ENCODE measurements around the gene FAM204A. TPM values are rescaled to one million over a fixed set of nuclear protein-coding genes. Genes with fewer than 3 reads are reported as not detected.

Gene FAM204A
- total and polyA plus RNA-seq, 2 experiments from 2014 or later, result 50.8 to 56.6 TPM

- H3K4me1 ChIP-seq (ENCODE audit: insufficient read depth), result no peaks in the 10 kb centered on the region
- H3K36me3 ChIP-seq (replicated peaks; ENCODE audit: insufficient read depth, low read depth), result no peaks in the 10 kb centered on the region
- peaks cover 13% of the 10 kb centered on the region for H3K27me3 ChIP-seq
- no peak overlapping the region for H2AFZ ChIP-seq
- no peak overlapping the region for H3K27ac ChIP-seq
- no peak for DNase-seq (ENCODE audit: low spot score)
- H3K4me2 ChIP-seq, result no peak overlapping the region
- H3K4me3 ChIP-seq, result no peak overlapping the region
- TF ChIP-seq EZH2 (IDR thresholded peaks at IDR 0.05; ENCODE audit: borderline replicate concordance) (no peak), CTCF (IDR thresholded peaks at IDR 0.05; ENCODE audit: poor library complexity) (no peak), EZH2phosphoT487 (IDR thresholded peaks at IDR 0.05; ENCODE audit: low read depth, severe bottlenecking, unreplicated experiment) (no peak)
- no peaks in the 10 kb centered on the region for H3K9me3 ChIP-seq (ENCODE audit: low read depth)
- no peaks in the 10 kb centered on the region for H3K79me2 ChIP-seq
- H3K9me2 ChIP-seq (replicated peaks; ENCODE audit: insufficient read depth), result no peaks in the 10 kb centered on the region
- no peaks in the 10 kb centered on the region for H4K20me1 ChIP-seq (ENCODE audit: insufficient read depth, poor library complexity, severe bottlenecking)
- 90% methylated on average over 9 of the region's 9 CpGs for WGBS (ENCODE audit: low lambda C conversion rate, missing lambda C conversion rate)
These were observed 54.9 kb downstream of the FAM204A start for GRCh38 chr10:118287076-118287806.

DNA sequence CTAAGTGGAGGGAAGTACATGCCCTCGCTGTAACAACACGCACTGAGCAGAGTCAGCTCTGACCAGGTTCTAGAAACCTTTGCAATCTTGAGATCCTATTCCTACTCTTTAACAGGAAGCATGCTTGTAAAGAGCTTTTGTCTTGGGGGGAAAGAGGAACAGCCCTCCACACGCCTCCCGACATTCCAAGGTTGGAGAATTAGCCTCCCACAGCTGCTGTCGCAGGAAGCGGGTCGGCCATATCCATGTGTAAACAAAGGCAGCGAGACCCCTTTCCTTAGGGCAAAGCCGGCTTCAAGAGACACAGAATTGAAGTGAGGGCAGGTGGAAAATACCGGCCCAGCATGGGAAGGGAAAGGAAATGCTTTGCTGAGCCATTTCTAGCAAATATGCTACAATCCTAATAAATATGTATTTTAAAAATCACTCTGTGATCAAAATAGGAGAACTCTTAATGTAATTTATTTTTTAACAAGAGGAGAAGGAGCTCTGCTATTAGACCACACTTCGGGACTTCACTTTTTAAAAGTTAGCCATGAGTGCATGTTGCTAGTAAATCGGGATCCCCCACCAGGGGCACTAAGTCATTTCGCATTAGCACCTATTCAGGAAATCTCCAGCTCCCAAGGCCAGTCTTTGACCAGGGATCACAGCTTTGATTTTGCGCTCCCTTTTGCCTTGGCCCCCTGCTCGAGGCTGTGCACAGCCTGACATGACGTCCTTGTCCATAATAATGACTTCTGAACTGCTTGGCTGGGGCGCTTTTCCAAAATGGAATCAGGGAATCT is 55.9 kb downstream of the FAM204A start:
- no peak for DNase-seq (ENCODE audit: low spot score)
- no peaks in the 10 kb centered on the region for H3K4me1 ChIP-seq (ENCODE audit: insufficient read depth)
- H3K4me2 ChIP-seq, result no peak overlapping the region
- no peak overlapping the region for H2AFZ ChIP-seq
- H3K79me2 ChIP-seq, result no peaks in the 10 kb centered on the region
- WGBS (ENCODE audit: low lambda C conversion rate, missing lambda C conversion rate), result 66% methylated on average over 17 of the region's 17 CpGs
- H3K27ac ChIP-seq, result no peak overlapping the region
- H3K36me3 ChIP-seq (replicated peaks; ENCODE audit: insufficient read depth, low read depth), result no peaks in the 10 kb centered on the region
- peaks cover 13% of the 10 kb centered on the region for H3K27me3 ChIP-seq
- H3K9me3 ChIP-seq (ENCODE audit: low read depth), result no peaks in the 10 kb centered on the region
- no peaks in the 10 kb centered on the region for H3K9me2 ChIP-seq (replicated peaks; ENCODE audit: insufficient read depth)
- H4K20me1 ChIP-seq (ENCODE audit: insufficient read depth, poor library complexity, severe bottlenecking), result no peaks in the 10 kb centered on the region
- TF ChIP-seq CTCF (IDR thresholded peaks at IDR 0.05; ENCODE audit: poor library complexity), result no peak
- no peak for TF ChIP-seq EZH2phosphoT487 (IDR thresholded peaks at IDR 0.05; ENCODE audit: low read depth, severe bottlenecking, unreplicated experiment)
- TF ChIP-seq EZH2 (IDR thresholded peaks at IDR 0.05; ENCODE audit: borderline replicate concordance), result no peak
- no peak overlapping the region for H3K4me3 ChIP-seq

DNA sequence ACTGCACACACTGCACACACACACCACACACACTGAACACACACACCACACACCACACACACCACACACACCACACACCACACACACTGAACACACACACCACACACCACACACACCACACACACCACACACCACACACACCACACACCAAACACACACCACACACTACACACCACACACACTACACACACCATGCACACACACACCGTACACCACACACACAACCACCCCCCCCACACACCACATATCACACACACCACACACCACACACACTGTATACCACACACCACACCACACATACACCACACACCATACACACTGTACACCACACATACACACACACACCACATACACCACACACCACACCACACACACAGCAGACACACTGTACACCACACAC is 59.5 kb downstream of the FAM204A start:
- H3K27ac ChIP-seq, result no peak overlapping the region
- no peaks in the 10 kb centered on the region for H3K4me1 ChIP-seq (ENCODE audit: insufficient read depth)
- no peaks in the 10 kb centered on the region for H3K79me2 ChIP-seq
- H3K36me3 ChIP-seq (replicated peaks; ENCODE audit: insufficient read depth, low read depth), result no peaks in the 10 kb centered on the region
- H3K4me3 ChIP-seq, result no peak overlapping the region
- no peak overlapping the region for H3K4me2 ChIP-seq
- no peak for TF ChIP-seq EZH2phosphoT487 (IDR thresholded peaks at IDR 0.05; ENCODE audit: low read depth, severe bottlenecking, unreplicated experiment)
- TF ChIP-seq CTCF (IDR thresholded peaks at IDR 0.05; ENCODE audit: poor library complexity), result no peak
- no peak for TF ChIP-seq EZH2 (IDR thresholded peaks at IDR 0.05; ENCODE audit: borderline replicate concordance)
- no peak for DNase-seq (ENCODE audit: low spot score)
- H2AFZ ChIP-seq, result no peak overlapping the region
- H4K20me1 ChIP-seq (ENCODE audit: insufficient read depth, poor library complexity, severe bottlenecking), result no peaks in the 10 kb centered on the region
- WGBS (ENCODE audit: low lambda C conversion rate, missing lambda C conversion rate), result no CpG with 5 or more reads among the region's 1 CpG
- no peaks in the 10 kb centered on the region for H3K9me2 ChIP-seq (replicated peaks; ENCODE audit: insufficient read depth)
- H3K9me3 ChIP-seq (ENCODE audit: low read depth), result no peaks in the 10 kb centered on the region
- peaks cover 13% of the 10 kb centered on the region for H3K27me3 ChIP-seq

Measured in hepatocyte (in vitro differentiated cells).